MM.1S (cell line): ENCODE data around the gene ACOX3.

ENCODE experiments used
- DNase-seq: peaks from one replicate; pipeline ENCODE4 v3.0.0-alpha.2; 2015
- H2AFZ ChIP-seq: fragments of 300-600 bp; sonication (generic); 2 replicates; pipeline ENCODE4 v1.6.0; 2016; ENCODE audit warnings: antibody characterized with exemption, low read length
- H3F3A ChIP-seq: fragments of 300-600 bp; sonication (generic); 2 replicates; pipeline ENCODE4 v1.6.1; 2016; ENCODE audit warnings: mild to moderate bottlenecking, antibody characterized with exemption, low read length, moderate library complexity, mixed read lengths; ENCODE audit not compliant: insufficient read depth
- H3K27ac ChIP-seq: fragments of 300-600 bp; sonication (generic); 2 replicates; pipeline ENCODE4 v1.5.1; 2016; ENCODE audit warnings: mild to moderate bottlenecking, low read length
- H3K27me3 ChIP-seq: fragments of 300-600 bp; sonication (generic); replicated peaks from 2 replicates; pipeline ENCODE4 v1.6.0; 2016; ENCODE audit warnings: low read length; ENCODE audit not compliant: insufficient read depth
- H3K36me3 ChIP-seq: fragments of 300-600 bp; sonication (generic); replicated peaks from 2 replicates; pipeline ENCODE4 v1.6.1; 2016; ENCODE audit warnings: mild to moderate bottlenecking, low read length, mixed read lengths; ENCODE audit not compliant: insufficient read depth
- H3K4me1 ChIP-seq: fragments of 300-600 bp; sonication (generic); 2 replicates; pipeline ENCODE4 v1.6.1; 2016; ENCODE audit warnings: low read length, mixed read lengths
- H3K4me2 ChIP-seq: fragments of 300-600 bp; sonication (generic); 2 replicates; pipeline ENCODE4 v1.6.0; 2016; ENCODE audit warnings: low read depth, low read length
- H3K4me3 ChIP-seq: fragments of 300-600 bp; sonication (generic); 2 replicates; pipeline ENCODE4 v1.5.1; 2016; ENCODE audit warnings: low read length, mixed read lengths
- H3K79me2 ChIP-seq: fragments of 300-600 bp; sonication (generic); 2 replicates; pipeline ENCODE4 v1.6.1; 2016; ENCODE audit warnings: mixed run types, low read length, mixed read lengths
- H3K9ac ChIP-seq: fragments of 300-600 bp; sonication (generic); 2 replicates; pipeline ENCODE4 v1.6.1; 2016; ENCODE audit warnings: low read length, mixed read lengths
- H3K9me2 ChIP-seq: fragments of 300-600 bp; sonication (generic); replicated peaks from 2 replicates; pipeline ENCODE4 v1.6.1; 2016; ENCODE audit warnings: mild to moderate bottlenecking, low read length, mixed read lengths; ENCODE audit not compliant: insufficient read depth
- H3K9me3 ChIP-seq: fragments of 300-600 bp; sonication (generic); replicated peaks from 2 replicates; pipeline ENCODE4 v1.6.1; 2016; ENCODE audit warnings: mild to moderate bottlenecking, low read length, mixed read lengths; ENCODE audit not compliant: insufficient read depth
- H4K20me1 ChIP-seq: fragments of 300-600 bp; sonication (generic); 2 replicates; pipeline ENCODE4 v1.6.1; 2016; ENCODE audit warnings: mild to moderate bottlenecking, low read length, moderate library complexity, mixed read lengths; ENCODE audit not compliant: insufficient read depth
- CTCF ChIP-seq: fragments of 300-600 bp; sonication (generic); IDR thresholded peaks from 2 replicates; pipeline ENCODE4 v1.5.1; 2016; ENCODE audit warnings: antibody characterized with exemption, low read length, mixed read lengths
- EZH2 ChIP-seq: fragments of 300-600 bp; sonication (generic); optimal IDR thresholded peaks from 2 replicates; pipeline ENCODE3; 2017; ENCODE audit warnings: low read depth, mild to moderate bottlenecking, antibody characterized with exemption, low read length, mixed read lengths
- EZH2phosphoT487 ChIP-seq: fragments of 300-600 bp; sonication (generic); IDR thresholded peaks from 2 replicates; pipeline ENCODE4 v1.6.1; 2018; ENCODE audit warnings: antibody characterized with exemption, low read length

Gene ACOX3

GRCh38 chr4:8391972-8392371, 48.6 kb downstream of the ACOX3 start:
- H3F3A ChIP-seq = no peaks in the 10 kb centered on the region
- TF ChIP-seq CTCF (no peak), EZH2phosphoT487 (no peak), EZH2 (no peak)
- H4K20me1 ChIP-seq = no peaks in the 10 kb centered on the region
- H3K4me1 ChIP-seq = no peaks in the 10 kb centered on the region
- H3K27ac ChIP-seq = no peak overlapping the region
- H2AFZ ChIP-seq = no peak overlapping the region
- DNase-seq = no peak
- no peak overlapping the region for H3K9ac ChIP-seq
- H3K9me2 ChIP-seq = no peaks in the 10 kb centered on the region
- no peak overlapping the region for H3K4me3 ChIP-seq
- H3K36me3 ChIP-seq = no peaks in the 10 kb centered on the region
- no peaks in the 10 kb centered on the region for H3K9me3 ChIP-seq
- H3K4me2 ChIP-seq = no peak overlapping the region
- no peaks in the 10 kb centered on the region for H3K79me2 ChIP-seq
- H3K27me3 ChIP-seq = no peaks in the 10 kb centered on the region

GRCh38 chr4:8391071-8391470, 49.5 kb downstream of the ACOX3 start:
- H3K4me2 ChIP-seq = no peak overlapping the region
- no peaks in the 10 kb centered on the region for H3K4me1 ChIP-seq
- no peak overlapping the region for H3K9ac ChIP-seq
- H3K9me3 ChIP-seq = no peaks in the 10 kb centered on the region
- H2AFZ ChIP-seq = no peak overlapping the region
- H3K27ac ChIP-seq = no peak overlapping the region
- H3K36me3 ChIP-seq = no peaks in the 10 kb centered on the region
- H3K4me3 ChIP-seq = no peak overlapping the region
- no peaks in the 10 kb centered on the region for H3K79me2 ChIP-seq
- H4K20me1 ChIP-seq = no peaks in the 10 kb centered on the region
- TF ChIP-seq EZH2 = no peak
- TF ChIP-seq CTCF = no peak
- no peak for TF ChIP-seq EZH2phosphoT487
- no peak for DNase-seq
- no peaks in the 10 kb centered on the region for H3K9me2 ChIP-seq
- H3F3A ChIP-seq = no peaks in the 10 kb centered on the region
- no peaks in the 10 kb centered on the region for H3K27me3 ChIP-seq

- no peak for TF ChIP-seq EZH2phosphoT487
- TF ChIP-seq EZH2 = no peak
- TF ChIP-seq CTCF = no peak
- no peaks in the 10 kb centered on the region for H3K4me1 ChIP-seq
- H3K79me2 ChIP-seq = no peaks in the 10 kb centered on the region
- no peaks in the 10 kb centered on the region for H3K27me3 ChIP-seq
- H4K20me1 ChIP-seq = no peaks in the 10 kb centered on the region
- H3K9ac ChIP-seq = no peak overlapping the region
- no peak overlapping the region for H3K4me2 ChIP-seq
- H3K9me3 ChIP-seq = no peaks in the 10 kb centered on the region
- H3K36me3 ChIP-seq = no peaks in the 10 kb centered on the region
- no peak overlapping the region for H2AFZ ChIP-seq
- DNase-seq = no peak
- no peaks in the 10 kb centered on the region for H3K9me2 ChIP-seq
- H3K4me3 ChIP-seq = no peak overlapping the region
- no peak overlapping the region for H3K27ac ChIP-seq
- no peaks in the 10 kb centered on the region for H3F3A ChIP-seq
Measured at GRCh38 chr4:8390577-8390976, 49.9 kb downstream of the ACOX3 start.
